GM06990 (cell line): ENCODE data around the gene CLSTN2.

ENCODE experiments used
- DNase-seq: peaks from one replicate; pipeline ENCODE4 v3.0.0-alpha.2; 2011; ENCODE audit not compliant: insufficient read length; ENCODE audit errors: extremely low read depth
- H3K27me3 ChIP-seq: replicated peaks from 2 replicates; pipeline ENCODE4 v1.6.0; 2011; ENCODE audit warnings: low read length; ENCODE audit not compliant: control insufficient read depth, insufficient read depth
- H3K36me3 ChIP-seq: 2 replicates; pipeline ENCODE4 v1.5.1; 2011; ENCODE audit warnings: low read length; ENCODE audit not compliant: control insufficient read depth, insufficient read depth
- H3K4me3 ChIP-seq: replicated peaks from 2 replicates; pipeline ENCODE4 v1.5.1; 2011; ENCODE audit warnings: low read depth, mild to moderate bottlenecking, control low read depth, low read length
- CTCF ChIP-seq: IDR thresholded peaks from 2 replicates; pipeline ENCODE4 v1.5.1; 2011; ENCODE audit warnings: low read length, control low read depth, mild to moderate bottlenecking, inconsistent platforms; ENCODE audit not compliant: insufficient read depth, poor library complexity, severe bottlenecking

The CLSTN2 gene

GRCh38 chr3:140386357-140387100 is 451.5 kb downstream of the CLSTN2 start:
- DNase-seq, result no peak

GRCh38 chr3:140387244-140387643 is 452.3 kb downstream of the CLSTN2 start:
- no peak for TF ChIP-seq CTCF
- Histone ChIP-seq H3K27me3 (no peaks in the 10 kb centered on the region), H3K36me3 (no peaks in the 10 kb centered on the region), H3K4me3 (no peak overlapping the region)
- DNase-seq, result no peak

More at GRCh38 chr3:140386357-140387100, 451.5 kb downstream of the CLSTN2 start:
- no peak for TF ChIP-seq CTCF
- Histone ChIP-seq H3K4me3 (no peak overlapping the region), H3K36me3 (no peaks in the 10 kb centered on the region), H3K27me3 (no peaks in the 10 kb centered on the region)

GRCh38 chr3:140388202-140388922 is 453.4 kb downstream of the CLSTN2 start:
- TF ChIP-seq CTCF, result no peak
- no peak for DNase-seq
- no peak overlapping the region for H3K4me3 ChIP-seq
- no peaks in the 10 kb centered on the region for H3K36me3 ChIP-seq
- no peaks in the 10 kb centered on the region for H3K27me3 ChIP-seq

GRCh38 chr3:140391061-140391460 is 456.1 kb downstream of the CLSTN2 start:
- Histone ChIP-seq H3K27me3 (no peaks in the 10 kb centered on the region), H3K4me3 (no peak overlapping the region), H3K36me3 (no peaks in the 10 kb centered on the region)
- TF ChIP-seq CTCF, result no peak
- DNase-seq, result no peak

GRCh38 chr3:140394488-140395133 is 459.6 kb downstream of the CLSTN2 start:
- DNase-seq, result no peak
- TF ChIP-seq CTCF, result no peak
- H3K4me3 ChIP-seq, result no peak overlapping the region
- H3K27me3 ChIP-seq, result no peaks in the 10 kb centered on the region; the same call in 1 of the 2 replicates
- H3K36me3 ChIP-seq, result no peaks in the 10 kb centered on the region
